ENCODE measurements around the gene UBP1.
"Not testable (repeated sequence)": the region's sequence is repeated elsewhere in the genome, so short reads cannot be mapped to it uniquely, and the experiment has no call there.

The UBP1 gene

GRCh38 chr3:33437556-33438283, 2.5 kb downstream of the UBP1 start:
- peak; percentile 40 for DNase-seq (ENCODE audit: low read depth)

GRCh38 chr3:33433843-33434242, 6.4 kb downstream of the UBP1 start:
- peak; percentile 55 for DNase-seq (ENCODE audit: low read depth)

DNA sequence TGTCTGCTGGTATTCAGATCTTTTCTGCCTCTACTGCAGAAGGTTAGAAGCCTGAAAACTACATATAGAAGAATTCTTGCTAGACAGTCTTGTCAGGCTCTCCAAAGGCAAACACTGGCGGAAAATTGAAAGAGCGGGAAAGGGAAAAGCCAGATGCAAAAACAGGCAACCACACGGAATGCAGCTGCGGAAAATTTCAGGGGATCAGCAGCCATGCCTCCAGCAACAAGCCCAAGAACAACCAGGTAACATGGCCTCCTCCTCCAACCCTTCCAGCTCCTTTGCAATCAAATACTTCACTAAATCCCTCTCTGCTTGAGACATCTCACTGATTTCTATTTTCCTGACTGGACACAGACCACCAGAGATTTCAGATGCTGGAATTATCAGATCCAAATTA, 9.6 kb downstream of the UBP1 start:
- no peak for DNase-seq (ENCODE audit: low read depth)

- no peak for DNase-seq (ENCODE audit: low read depth)
Measured at GRCh38 chr3:33430061-33430460, 10.1 kb downstream of the UBP1 start.

DNA sequence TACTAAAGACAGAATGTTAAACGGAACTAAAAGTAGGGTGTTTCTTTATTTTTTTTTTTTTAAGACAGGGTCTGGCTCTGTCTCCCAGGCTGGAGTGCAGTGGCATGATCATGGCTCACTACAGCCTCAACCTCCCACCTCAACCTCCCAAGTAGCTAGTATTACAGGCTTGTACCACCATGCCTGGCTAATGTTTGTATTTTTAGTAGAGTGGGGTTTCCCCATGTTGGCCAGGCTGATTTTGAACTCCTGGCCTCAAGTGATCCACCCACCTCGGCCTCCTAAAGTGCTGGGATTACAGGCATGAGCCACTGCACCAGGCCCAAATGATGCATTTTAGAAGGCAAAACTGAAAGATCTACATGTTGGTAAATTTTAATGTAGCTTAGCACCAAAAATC, 10.9 kb downstream of the UBP1 start:
- not testable (repeated sequence) for DNase-seq (ENCODE audit: low read depth)

GRCh38 chr3:33428734-33429133, 11.5 kb downstream of the UBP1 start:
- DNase-seq (ENCODE audit: low read depth): no peak

- no peak for DNase-seq (ENCODE audit: low read depth)
Measured at GRCh38 chr3:33426630-33427317, 13.4 kb downstream of the UBP1 start.

- DNase-seq (ENCODE audit: low read depth): no peak
Measured at GRCh38 chr3:33426068-33426467, 14.1 kb downstream of the UBP1 start.

DNA sequence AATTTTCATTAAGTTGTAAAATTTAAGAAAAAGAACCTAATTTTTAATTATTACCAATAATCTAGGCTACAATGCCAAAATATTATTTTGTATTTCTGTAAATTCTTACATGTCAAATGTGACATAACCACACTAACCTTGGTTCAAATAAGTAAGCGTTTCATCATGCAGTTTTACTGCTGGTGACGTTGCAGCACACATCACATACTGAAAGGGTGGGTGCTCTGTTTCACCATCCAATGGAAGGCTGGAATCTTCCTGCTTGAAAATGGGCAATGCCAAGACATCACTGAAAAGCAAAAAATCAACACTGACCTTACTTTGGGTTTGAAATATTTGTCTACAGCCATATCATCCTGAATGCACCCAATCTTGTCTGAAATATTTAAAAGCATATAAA, 14.8 kb downstream of the UBP1 start:
- no peak for DNase-seq (ENCODE audit: low read depth)

DNA sequence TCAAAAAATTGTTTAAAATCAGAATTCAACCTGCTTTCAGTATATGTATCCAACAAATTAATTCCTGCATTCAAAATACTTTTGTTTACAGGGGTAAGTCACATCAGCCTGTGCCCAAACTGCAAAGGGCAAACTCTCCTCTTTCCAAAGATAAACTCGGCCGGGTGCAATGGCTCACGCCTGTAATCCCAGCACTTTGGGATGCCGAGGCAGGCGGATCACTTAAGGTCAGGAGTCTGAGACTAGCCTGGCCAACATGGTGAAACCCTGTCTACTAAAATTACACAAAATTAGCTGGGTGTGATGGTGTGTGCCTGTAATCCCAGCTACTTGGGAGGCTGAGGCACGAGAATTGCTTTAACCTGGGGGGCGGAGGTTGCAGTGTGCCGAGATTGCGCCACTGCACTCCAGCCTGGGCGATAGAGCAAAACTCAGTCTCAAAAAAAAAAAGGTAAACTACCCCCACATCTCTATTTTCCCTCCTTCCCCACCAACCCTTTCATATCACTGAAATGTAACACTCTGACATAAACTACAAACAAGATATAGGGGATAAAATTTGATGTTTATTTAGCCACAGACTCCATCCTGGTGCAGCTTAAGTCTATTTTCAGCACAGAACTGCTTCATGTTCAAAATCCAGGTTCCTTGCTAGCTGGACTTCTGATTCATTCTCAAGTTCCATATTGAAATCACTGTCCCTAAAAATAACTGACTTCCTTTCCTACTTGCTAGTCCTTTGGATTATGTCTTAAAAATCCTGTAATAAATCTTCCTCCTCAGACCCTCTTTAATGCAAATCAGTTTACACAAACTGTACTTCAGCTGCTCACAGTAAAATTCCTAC, 15.4 kb downstream of the UBP1 start:
- DNase-seq (ENCODE audit: low read depth): no peak

DNA sequence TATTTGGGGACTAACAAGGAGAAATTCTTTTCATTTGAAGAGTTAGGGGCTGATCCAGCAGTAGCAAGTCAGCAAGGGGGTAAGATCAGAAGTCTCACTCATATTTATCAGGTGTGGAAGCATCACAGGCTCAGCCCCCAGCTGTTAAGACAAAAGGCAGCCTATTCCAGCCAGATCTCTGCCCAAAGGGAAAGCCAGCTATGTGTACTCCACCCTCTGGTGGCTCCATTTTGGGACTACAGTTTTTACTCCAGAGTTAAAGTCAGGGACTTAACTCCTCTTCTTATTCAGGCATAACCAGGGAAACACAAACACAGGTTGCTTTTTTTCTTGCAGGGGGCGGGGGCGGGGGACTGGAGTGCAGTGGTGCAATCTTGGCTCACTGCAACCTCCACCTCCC, 19.2 kb downstream of the UBP1 start:
- no peak for DNase-seq (ENCODE audit: low read depth)

- DNase-seq (ENCODE audit: low read depth): no peak
Measured at GRCh38 chr3:33419948-33420347, 20.3 kb downstream of the UBP1 start.

- DNase-seq (ENCODE audit: low read depth): no peak
Measured at GRCh38 chr3:33417066-33417673, 23.0 kb downstream of the UBP1 start.

- not testable (repeated sequence) for DNase-seq (ENCODE audit: low read depth)
Measured at GRCh38 chr3:33410816-33411215, 29.4 kb downstream of the UBP1 start.

DNA sequence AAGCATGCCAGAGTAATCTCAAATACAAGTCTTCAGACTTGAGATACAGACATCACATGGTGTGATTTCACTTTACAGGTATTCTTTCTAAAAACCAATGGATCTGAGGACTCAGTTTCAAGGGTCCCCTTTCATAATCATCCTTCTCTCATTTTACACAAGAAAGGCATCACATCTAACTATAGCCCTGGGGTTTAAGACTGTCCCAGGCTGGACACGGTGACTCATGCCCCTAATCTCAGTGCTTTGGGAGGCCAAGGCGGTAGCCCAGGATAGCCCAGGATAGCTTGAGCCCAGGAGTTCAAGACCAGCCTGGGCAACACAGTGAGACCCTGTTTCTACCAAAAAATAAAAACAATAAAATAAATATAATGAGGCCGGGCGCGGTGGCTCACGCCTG, 36.4 kb downstream of the UBP1 start:
- DNase-seq (ENCODE audit: low read depth): no peak

DNA sequence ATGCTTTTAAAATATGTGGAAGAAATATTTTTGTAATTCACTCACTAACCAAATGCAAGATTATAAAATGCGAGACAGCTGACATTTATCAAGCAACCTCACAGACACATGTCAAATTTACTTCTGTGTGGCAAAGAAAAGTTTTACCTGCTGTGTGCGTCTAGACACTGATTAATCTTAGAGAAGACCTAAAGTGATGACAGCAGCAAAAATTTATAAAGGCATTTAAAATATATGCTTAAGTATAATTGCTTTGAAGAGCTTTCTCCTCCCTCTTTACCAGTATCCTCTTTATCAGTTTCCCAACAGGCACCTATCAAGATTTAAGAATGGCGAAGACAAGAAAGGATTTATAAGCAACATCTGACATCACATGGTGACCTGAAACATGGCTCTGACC, 37.3 kb downstream of the UBP1 start:
- DNase-seq (ENCODE audit: low read depth): no peak

DNA sequence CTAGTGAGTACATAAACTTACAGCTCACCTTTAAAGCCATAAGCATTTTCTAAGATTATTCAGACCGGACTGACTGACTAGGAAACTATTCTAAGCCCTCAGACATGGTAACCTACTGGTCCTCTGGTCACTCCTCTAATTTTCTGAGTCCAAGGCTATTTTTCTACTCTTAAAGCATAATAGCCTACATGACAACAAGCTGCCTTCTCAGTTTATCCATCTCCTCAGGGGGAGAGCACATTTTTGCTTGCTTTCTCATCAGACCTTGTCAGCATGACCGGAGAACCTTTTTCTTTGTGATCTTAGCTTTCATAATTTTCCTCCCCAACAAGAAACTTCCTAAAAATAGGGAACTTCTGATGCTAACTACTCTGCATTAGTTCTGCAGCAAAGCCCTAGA, 38.4 kb downstream of the UBP1 start:
- DNase-seq (ENCODE audit: low read depth): no peak

DNA sequence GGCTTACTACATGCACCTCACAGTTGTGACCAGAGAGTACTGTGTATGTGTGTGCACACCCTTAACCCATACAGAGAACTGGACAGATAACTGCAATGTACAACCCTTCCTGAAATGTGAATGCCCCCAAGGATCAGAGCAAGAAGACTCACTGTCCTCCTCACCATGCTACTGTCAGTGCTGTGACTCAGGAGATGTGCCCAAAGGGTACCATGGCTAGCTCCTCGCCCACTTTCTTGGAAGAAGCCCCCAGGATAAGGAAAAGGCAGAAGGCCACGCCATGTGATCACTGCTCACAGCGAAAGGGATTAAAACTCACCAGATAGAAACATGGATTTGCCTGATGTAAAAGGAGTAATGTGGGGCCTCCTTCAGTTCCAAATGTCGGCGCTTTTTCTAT, 41.8 kb downstream of the UBP1 start:
- DNase-seq (ENCODE audit: low read depth): no peak

GRCh38 chr3:33395900-33396299, 44.3 kb downstream of the UBP1 start:
- DNase-seq (ENCODE audit: low read depth): no peak

GRCh38 chr3:33394403-33395054, 45.7 kb downstream of the UBP1 start:
- DNase-seq (ENCODE audit: low read depth): no peak

GRCh38 chr3:33392703-33393125, 47.5 kb downstream of the UBP1 start:
- peak; percentile 97 for DNase-seq (ENCODE audit: low read depth)

GRCh38 chr3:33392144-33392543, 48.1 kb downstream of the UBP1 start:
- no peak for DNase-seq (ENCODE audit: low read depth)

All from stromal cell of bone marrow (primary cell).